AG04450 (cell line): ENCODE data around the gene MRPL18. TPM values are rescaled to one million over a fixed set of nuclear protein-coding genes. Genes with fewer than 3 reads are reported as not detected.

Experiments
- CTCF ChIA-PET: fragments of 300-600, 350-600 bp; formaldehyde crosslinking; extraction: SDS; loops from one replicate; lab custom pipeline; 2022; ENCODE audit warnings: antibody characterized with exemption, inconsistent platforms; lab: Charles Lee
- POLR2A ChIA-PET: fragments of 350-600 bp; formaldehyde crosslinking; extraction: SDS; loops from one replicate; lab custom pipeline; 2021; ENCODE audit warnings: antibody characterized with exemption, inconsistent platforms; lab: Yijun Ruan, JAX
- DNase-seq: peaks from one replicate; pipeline ENCODE4 v3.0.0-alpha.2; 2011; ENCODE audit warnings: low read depth, low spot score
- H3K27ac ChIP-seq: one replicate; pipeline ENCODE4 v1.5.1; 2012; ENCODE audit warnings: low read depth, low read length, control low read depth
- H3K27me3 ChIP-seq: one replicate; pipeline ENCODE4 v1.6.0; 2012; ENCODE audit warnings: low read length; ENCODE audit not compliant: control insufficient read depth, insufficient read depth
- H3K4me3 ChIP-seq: 2 replicates; pipeline ENCODE4 v1.5.1; 2011; ENCODE audit warnings: mild to moderate bottlenecking, low read depth, low read length, control low read depth
- H3K9me3 ChIP-seq: 2 replicates; pipeline ENCODE4 v1.5.1; 2012; ENCODE audit warnings: low read length; ENCODE audit not compliant: control insufficient read depth, insufficient read depth
- polyA plus RNA-seq: library from polyadenylated mRNA; depleted of rRNA; stranded (reverse); fragments of >200 nt; gene quantifications from 2 replicates; pipeline ENCODE4 v1.2.3, GENCODE V29; 2011
- TF ChIP-seq, protein P1 (sequence below): IDR thresholded peaks from 2 replicates; pipeline ENCODE4 v1.5.1; 2011; ENCODE audit warnings: low read depth, low read length, control low read depth, inconsistent platforms

MRPL18 gene
- polyA plus RNA-seq, 1 experiment: 96.7 TPM

DNA sequence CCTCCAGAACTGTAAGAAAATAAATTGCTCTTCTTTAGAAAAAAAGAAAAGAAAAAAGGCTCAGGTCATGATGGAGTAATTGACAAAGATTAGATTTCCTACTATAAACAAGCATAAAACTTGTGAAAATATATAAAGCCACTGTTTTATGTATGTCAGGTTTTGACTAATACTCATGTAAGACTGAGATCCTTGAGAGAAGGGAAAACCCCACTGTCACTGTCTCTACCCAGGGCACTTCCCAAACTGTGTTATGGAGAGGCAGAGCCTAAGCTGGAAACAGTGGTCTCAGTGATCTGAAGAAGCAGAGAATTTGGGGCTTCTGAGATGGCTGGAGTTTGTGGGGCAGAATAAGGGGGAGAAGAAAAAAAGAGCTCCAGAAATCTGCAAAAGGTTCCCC, 20.8 kb upstream of the MRPL18 start:
- TF ChIP-seq, protein P1, sequence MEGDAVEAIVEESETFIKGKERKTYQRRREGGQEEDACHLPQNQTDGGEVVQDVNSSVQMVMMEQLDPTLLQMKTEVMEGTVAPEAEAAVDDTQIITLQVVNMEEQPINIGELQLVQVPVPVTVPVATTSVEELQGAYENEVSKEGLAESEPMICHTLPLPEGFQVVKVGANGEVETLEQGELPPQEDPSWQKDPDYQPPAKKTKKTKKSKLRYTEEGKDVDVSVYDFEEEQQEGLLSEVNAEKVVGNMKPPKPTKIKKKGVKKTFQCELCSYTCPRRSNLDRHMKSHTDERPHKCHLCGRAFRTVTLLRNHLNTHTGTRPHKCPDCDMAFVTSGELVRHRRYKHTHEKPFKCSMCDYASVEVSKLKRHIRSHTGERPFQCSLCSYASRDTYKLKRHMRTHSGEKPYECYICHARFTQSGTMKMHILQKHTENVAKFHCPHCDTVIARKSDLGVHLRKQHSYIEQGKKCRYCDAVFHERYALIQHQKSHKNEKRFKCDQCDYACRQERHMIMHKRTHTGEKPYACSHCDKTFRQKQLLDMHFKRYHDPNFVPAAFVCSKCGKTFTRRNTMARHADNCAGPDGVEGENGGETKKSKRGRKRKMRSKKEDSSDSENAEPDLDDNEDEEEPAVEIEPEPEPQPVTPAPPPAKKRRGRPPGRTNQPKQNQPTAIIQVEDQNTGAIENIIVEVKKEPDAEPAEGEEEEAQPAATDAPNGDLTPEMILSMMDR: no peak
- CTCF ChIA-PET: interaction anchor here (0.6 kb wide), 1 partner anchor 10 kb away, joined by 3 read pairs; no protein-coding TSS in a partner anchor
- POLR2A ChIA-PET: interaction anchor here (0.7 kb wide), 1 partner anchor 20 kb away, joined by 3 read pairs; the partner anchor contains the start of gene TCP1

DNA sequence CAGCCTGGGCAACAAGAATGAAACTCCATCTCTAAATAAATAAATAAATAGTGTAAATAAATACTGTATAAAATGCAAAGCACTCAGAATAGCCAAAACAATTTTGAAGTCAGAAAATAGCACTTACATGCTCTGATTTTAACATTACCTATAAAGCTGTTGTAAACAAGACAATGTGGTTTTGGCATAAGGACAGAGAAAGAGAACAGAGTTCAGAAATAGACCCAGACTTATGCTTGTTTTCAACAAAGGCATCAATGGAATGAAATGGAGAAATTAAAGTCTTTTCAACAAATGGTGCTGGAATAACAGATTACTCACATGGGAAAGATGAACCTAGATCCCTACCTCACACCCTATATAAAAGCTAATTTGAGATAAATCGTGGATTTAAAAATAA, 18.1 kb upstream of the MRPL18 start:
- ChIA-PET CTCF (interaction anchor here (0.7 to 1.3 kb wide), 2 partner anchors 81 to 1923 kb away, joined by 3 to 5 read pairs; no protein-coding TSS in a partner anchor), POLR2A (no interaction called here)
- no peak for DNase-seq
- TF ChIP-seq, protein P1: no peak
- H3K4me3 ChIP-seq: no peak overlapping the region
- H3K27ac ChIP-seq: no peak overlapping the region
- no peaks in the 10 kb centered on the region for H3K27me3 ChIP-seq
- H3K9me3 ChIP-seq: no peaks in the 10 kb centered on the region

More for the DNA sequence above, 20.8 kb upstream of the MRPL18 start:
- DNase-seq: no peak
- H3K27me3 ChIP-seq: no peaks in the 10 kb centered on the region
- no peak overlapping the region for H3K4me3 ChIP-seq
- H3K27ac ChIP-seq: no peak overlapping the region
- no peaks in the 10 kb centered on the region for H3K9me3 ChIP-seq

DNA sequence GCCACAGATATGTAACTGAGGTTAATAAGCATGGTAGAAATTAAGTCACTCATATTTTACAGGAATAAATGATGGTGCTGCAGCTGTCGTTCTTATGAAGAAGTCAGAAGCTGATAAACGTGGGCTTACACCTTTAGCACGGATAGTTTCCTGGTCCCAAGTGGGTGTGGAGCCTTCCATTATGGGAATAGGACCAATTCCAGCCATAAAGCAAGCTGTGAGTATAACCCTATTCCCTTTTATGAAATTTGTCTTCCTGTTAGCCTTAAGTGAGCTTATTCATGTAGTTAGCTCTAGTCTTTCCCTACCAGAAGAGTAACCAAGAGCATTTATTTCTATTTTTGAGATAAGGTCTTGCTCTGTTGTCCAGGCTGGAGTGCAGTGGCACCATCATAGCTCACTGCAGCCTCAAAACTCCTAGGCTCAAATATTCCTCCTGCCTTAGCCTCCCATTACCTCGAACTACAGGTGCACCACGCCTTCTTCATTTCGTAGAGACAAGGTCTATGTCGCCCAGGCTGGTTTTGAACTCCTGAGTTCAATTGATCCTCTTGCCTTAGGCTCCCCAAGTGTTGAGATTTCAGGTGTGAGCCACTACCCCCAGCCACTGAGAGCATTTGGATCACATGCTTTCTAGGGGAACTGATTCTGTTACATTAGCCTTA, 12.9 kb upstream of the MRPL18 start:
- TF ChIP-seq, protein P1: no peak
- H3K4me3 ChIP-seq: no peak overlapping the region
- no peaks in the 10 kb centered on the region for H3K9me3 ChIP-seq
- ChIA-PET POLR2A (no interaction called here), CTCF (interaction anchor here (0.6 to 0.7 kb wide), 2 partner anchors 144 to 190 kb away, joined by 3 to 5 read pairs; no protein-coding TSS in a partner anchor)
- DNase-seq: no peak
- H3K27ac ChIP-seq: no peak overlapping the region
- no peaks in the 10 kb centered on the region for H3K27me3 ChIP-seq

DNA sequence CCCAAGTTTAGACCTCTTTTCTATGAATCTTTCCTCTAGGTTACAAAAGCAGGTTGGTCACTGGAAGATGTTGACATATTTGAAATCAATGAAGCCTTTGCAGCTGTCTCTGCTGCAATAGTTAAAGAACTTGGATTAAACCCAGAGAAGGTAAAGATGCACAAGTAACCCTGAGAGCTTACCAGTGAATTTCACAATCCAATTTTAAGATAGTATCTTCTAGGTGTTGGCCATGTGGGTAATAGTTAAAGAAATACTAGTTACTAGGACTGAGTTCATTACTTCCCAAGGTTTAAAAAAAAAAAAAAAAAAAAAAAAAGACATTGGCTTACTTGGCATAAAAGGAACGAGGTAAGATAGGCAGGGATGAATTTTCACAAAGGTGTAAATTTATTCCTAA, 12.1 kb upstream of the MRPL18 start:
- ChIA-PET CTCF (interaction anchor here (0.6 to 0.7 kb wide), 2 partner anchors 144 to 742 kb away, joined by 3 to 5 read pairs; no protein-coding TSS in a partner anchor), POLR2A (no interaction called here)
- Histone ChIP-seq H3K4me3 (no peak overlapping the region), H3K27ac (no peak overlapping the region), H3K9me3 (no peaks in the 10 kb centered on the region), H3K27me3 (no peaks in the 10 kb centered on the region)
- TF ChIP-seq, protein P1: no peak
- no peak for DNase-seq

DNA sequence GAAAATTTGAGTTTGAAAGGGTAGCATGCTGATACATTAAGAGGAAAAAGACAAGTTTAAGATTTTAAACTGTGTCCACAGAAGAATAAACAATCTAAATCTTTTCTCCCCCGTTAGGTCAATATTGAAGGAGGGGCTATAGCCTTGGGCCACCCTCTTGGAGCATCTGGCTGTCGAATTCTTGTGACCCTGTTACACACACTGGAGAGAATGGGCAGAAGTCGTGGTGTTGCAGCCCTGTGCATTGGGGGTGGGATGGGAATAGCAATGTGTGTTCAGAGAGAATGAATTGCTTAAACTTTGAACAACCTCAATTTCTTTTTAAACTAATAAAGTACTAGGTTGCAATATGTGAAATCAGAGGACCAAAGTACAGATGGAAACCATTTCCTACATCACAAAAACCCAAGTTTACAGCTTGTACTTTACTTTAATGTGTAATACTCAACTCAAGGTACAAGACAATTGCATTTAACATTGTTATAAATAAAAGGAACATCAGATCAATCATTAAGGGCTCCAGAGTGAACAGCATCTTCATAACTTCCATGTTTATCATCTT, 11.6 kb upstream of the MRPL18 start:
- H3K4me3 ChIP-seq: no peak overlapping the region
- ChIA-PET CTCF (interaction anchor here (0.6 to 1.0 kb wide), 2 partner anchors 88 to 741 kb away, joined by 3 read pairs; no protein-coding TSS in a partner anchor), POLR2A (no interaction called here)
- TF ChIP-seq, protein P1: no peak
- H3K9me3 ChIP-seq: no peaks in the 10 kb centered on the region
- H3K27me3 ChIP-seq: no peaks in the 10 kb centered on the region
- DNase-seq: no peak
- H3K27ac ChIP-seq: no peak overlapping the region
